Jurkat, Clone E6-1 (cell line): ENCODE results near the gene GRAMD2A.
A peak's percentile ranks its signal among the peaks of the same experiment; 100 is the strongest.

Experiments used
- DNase-seq: peaks from one replicate; pipeline ENCODE4 v3.0.0-alpha.2; 2011; ENCODE audit warnings: low read depth, low spot score
- H3K4me3 ChIP-seq: 2 replicates; pipeline ENCODE4 v1.5.1; 2011; ENCODE audit warnings: mild to moderate bottlenecking, low read length, control low read depth, moderate library complexity

Gene GRAMD2A

DNA sequence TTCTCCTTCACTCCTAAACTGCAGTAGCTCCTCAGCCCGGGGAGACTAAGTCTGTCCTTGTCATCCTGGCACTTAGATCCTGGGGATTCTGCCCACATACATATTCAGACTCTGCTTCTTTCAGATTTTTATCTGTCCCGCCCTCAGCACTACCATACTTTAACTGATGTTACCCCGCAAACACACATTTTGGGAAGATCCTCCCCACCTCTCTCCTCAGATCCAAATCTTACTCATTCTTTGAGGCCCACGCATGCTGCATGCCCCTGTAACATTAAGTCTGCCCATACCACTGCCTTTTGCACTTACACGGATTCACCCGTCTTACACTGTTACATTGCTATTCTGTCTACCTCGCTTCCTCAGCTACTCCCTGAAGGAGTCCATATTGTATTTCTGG lies 43.3 kb downstream of the GRAMD2A start:
- H3K4me3 ChIP-seq: no peak overlapping the region
- no peak for DNase-seq

GRCh38 chr15:72153269-72154000 lies 44.2 kb downstream of the GRAMD2A start:
- no peak overlapping the region for H3K4me3 ChIP-seq
- DNase-seq: no peak

DNA sequence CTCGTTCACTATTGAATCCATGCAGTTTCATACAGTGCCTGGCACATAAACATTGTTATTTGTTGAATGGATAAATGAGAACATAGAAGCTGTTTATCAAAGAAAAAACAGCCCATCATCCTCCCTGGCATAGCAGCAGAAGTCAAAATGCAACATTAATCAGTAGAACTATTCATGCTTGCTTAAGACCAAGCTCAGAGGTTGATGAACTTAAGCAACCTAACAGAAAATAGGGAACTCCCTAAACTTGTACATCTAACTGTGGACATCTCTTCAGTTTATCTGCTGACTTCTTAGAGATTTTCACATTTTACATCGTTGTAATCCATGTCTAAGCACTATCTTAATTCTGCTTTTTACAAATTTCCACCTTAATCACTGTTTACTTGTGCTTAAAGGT lies 50.2 kb downstream of the GRAMD2A start:
- no peak overlapping the region for H3K4me3 ChIP-seq
- DNase-seq: no peak

GRCh38 chr15:72146934-72147333 lies 50.7 kb downstream of the GRAMD2A start:
- no peak overlapping the region for H3K4me3 ChIP-seq
- DNase-seq: no peak

GRCh38 chr15:72146221-72146620 lies 51.4 kb downstream of the GRAMD2A start:
- no peak for DNase-seq
- no peak overlapping the region for H3K4me3 ChIP-seq

DNA sequence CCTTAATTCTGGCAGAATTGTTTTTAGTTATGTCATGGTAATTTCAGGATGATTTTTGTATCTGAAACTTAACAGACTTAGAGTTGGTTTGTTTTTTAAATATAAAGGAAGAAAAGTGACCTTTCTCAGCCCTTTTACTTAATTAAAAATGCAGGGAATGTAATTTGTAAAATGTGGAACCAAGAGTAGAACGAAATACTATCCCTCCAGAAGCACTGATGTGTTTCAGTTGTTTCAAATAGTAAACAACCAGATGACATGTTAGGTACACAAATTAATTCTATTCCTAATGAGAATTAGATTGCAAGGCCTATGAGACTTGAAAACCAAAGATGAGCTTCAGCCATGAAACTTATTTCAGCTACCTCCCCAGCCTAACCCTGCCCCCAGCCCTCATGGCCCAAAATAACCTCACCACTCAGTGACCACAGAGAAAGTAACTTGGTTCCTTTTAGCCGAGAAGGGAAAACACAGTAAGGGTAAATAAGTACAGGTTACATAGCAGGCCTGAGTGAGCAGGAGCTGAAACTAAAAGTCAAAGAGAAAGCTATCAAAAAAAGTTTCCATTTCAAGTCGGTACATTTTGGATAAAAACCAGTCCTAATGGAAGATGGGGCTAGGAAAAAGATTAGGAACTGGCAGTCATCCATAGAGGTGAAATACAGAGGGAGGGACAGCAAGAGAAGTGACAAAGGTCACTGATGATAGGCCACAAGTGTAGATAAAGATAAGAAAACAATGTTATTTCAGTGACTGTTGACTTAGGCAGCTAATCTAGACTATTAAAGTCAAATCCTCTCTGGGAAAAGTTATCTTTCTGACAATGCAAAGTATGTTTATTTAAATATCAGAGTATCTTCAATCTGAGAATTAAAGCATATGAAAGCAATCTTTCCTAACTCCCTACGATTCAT lies 56.2 kb downstream of the GRAMD2A start:
- no peak overlapping the region for H3K4me3 ChIP-seq
- DNase-seq: no peak

- no peak for DNase-seq
- no peak overlapping the region for H3K4me3 ChIP-seq
These were observed 57.5 kb downstream of the GRAMD2A start for GRCh38 chr15:72140088-72140487.

DNA sequence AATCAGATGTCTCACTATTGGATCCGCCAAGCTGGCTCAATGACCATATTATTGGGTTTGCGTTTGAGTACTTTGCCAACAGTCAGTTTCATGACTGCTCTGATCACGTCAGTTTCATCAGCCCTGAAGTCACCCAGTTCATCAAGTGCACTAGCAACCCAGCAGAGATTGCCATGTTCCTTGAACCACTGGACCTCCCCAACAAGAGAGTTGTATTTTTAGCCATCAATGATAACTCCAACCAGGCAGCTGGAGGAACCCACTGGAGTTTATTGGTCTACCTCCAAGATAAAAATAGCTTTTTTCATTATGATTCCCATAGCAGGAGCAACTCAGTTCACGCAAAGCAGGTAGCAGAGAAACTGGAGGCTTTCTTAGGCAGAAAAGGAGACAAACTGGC lies 57.9 kb downstream of the GRAMD2A start:
- no peak for DNase-seq
- no peak overlapping the region for H3K4me3 ChIP-seq

DNA sequence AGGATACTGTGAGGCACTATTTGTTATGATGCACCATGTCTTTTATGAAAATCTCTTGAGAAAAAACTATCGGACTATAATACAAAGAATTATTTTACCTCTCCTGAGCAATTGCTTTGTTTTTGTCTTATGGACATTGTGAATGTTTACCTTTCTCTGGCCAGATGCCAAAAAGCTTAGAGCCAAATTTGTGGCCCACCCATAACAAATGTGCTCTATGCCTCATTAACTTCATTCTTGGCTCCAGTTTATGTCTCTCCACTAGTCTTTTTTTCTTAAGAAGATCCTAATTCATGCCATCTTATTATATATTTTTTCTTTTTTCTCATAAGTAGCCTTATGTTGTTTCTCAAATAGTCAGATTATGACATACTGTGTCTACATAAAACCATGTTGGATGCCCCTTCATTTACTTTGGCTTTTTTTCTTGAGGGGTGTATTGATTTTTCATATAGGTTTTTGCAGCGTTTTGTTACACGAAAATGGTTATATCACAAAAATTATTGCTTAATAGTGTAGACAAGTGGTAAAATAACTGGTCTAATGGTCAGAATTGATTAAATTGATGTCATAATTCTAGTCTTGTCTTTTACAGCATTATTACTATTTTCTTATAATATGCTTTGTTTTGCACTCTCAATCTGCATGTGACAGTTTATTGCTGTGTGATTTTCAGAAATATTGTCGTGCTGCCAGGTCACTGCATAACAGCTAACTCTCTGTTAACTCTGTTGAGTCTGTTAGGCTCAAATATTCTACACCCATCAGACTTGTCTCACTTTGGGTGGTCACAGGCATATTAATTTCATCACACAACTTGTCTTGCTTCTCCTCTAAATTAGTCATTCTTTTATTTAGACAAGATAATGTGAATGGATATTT lies 61.2 kb downstream of the GRAMD2A start:
- DNase-seq: no peak
- H3K4me3 ChIP-seq: no peak overlapping the region

GRCh38 chr15:72135719-72136118 lies 61.9 kb downstream of the GRAMD2A start:
- no peak overlapping the region for H3K4me3 ChIP-seq
- DNase-seq: no peak

DNA sequence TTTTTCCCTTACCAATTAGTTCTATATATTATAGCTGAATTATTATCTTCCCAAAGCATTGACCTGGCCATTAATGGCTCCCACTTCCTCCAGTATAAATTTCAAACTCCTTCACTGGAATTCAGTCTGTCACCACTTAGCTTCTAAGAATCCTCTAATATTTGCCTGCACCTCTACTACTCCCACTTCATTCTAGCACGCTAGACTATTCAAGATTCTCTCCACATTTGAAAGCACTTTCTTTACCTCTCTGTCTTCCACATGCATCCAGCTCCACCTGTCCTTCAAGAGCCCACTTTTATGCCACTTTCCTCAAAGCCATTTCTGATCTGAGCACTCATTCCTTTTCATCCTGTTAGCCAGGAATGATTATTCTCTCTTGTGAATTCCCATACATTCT lies 64.4 kb downstream of the GRAMD2A start:
- no peak overlapping the region for H3K4me3 ChIP-seq
- DNase-seq: no peak

- DNase-seq: no peak
- H3K4me3 ChIP-seq: no peak overlapping the region
These were observed 65.7 kb downstream of the GRAMD2A start for GRCh38 chr15:72131922-72132321.

GRCh38 chr15:72130272-72130671 lies 67.3 kb downstream of the GRAMD2A start:
- no peak overlapping the region for H3K4me3 ChIP-seq
- DNase-seq: no peak

DNA sequence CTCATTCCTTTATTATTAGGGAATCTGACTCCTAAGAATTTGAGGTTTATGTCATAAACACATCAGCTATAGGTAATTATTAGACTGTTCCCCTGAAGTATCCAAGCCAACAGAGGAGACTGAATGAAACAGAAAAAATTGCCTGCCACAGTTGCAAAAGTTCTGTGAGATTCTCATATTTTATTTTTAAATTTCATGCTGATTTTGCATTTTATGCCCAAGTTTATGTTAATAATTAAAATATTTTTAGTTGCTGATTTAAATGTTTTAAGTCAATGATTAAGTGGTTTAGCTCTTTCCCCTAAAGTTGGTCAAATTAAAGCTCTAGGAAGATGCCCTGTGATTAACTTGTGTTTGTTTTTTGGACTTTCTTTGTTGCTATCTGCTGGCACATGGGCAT lies 69.2 kb downstream of the GRAMD2A start:
- no peak for DNase-seq
- no peak overlapping the region for H3K4me3 ChIP-seq

DNA sequence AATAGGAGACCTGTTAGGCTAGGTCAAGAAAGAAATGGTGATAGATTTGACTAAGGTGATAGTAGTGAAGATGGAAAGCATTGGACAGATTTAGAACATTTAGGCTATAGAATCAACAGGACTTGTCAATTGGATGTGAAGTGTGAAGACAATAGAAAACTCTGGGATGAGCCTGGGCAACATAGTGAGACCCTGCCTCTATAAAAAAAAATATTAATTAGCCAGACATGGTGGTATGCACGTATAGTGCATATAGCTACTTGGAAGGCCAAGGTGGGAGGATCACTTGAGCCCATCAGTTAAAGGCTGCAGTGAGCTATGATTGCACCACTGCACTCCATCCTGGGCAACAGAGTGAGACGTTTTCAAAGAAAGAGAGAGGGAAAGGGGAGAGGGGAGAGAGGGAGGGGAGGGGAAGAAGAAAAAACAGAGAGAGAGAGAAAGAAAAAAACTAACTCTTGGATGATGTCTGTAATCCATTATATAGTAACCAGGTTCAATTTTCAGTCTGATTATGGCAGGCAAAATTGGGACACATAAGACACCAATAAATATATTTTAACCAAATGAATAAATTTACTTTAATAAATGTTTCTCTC lies 69.8 kb downstream of the GRAMD2A start:
- DNase-seq: no peak
- H3K4me3 ChIP-seq: no peak overlapping the region

DNA sequence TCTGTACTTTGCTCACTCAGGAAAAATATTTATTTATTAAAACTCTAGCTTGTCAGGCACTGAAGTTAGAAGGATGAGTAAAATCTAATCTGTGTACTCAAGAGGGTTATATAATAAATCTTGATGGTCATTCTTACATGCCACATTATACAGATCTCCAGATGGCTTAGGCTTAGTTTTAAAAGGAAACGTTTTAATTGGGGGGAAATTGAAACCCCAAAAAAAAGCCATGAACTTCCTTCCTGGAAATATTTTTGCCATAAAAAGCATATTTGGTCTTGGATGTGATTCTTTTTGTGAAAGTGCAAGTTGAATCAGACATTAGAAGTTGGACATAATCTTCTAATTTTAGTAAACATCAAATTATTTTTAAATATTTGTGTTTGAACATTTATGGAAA lies 73.4 kb downstream of the GRAMD2A start:
- no peak overlapping the region for H3K4me3 ChIP-seq
- no peak for DNase-seq

- DNase-seq: peak; percentile 98
- peak within 1 kb of the TSS; percentile 79 for H3K4me3 ChIP-seq
These were observed 79.3 kb downstream of the GRAMD2A start, which contains the start of the genes MYO9A and SENP8 for GRCh38 chr15:72118017-72118978. Gene MYO9A (minus strand): TSS chr15:72118150. CDS start chr15:72046563, 71,587 bp downstream. Gene SENP8 (plus strand): TSS chr15:72118403. CDS start chr15:72139624, 21,221 bp downstream.

DNA sequence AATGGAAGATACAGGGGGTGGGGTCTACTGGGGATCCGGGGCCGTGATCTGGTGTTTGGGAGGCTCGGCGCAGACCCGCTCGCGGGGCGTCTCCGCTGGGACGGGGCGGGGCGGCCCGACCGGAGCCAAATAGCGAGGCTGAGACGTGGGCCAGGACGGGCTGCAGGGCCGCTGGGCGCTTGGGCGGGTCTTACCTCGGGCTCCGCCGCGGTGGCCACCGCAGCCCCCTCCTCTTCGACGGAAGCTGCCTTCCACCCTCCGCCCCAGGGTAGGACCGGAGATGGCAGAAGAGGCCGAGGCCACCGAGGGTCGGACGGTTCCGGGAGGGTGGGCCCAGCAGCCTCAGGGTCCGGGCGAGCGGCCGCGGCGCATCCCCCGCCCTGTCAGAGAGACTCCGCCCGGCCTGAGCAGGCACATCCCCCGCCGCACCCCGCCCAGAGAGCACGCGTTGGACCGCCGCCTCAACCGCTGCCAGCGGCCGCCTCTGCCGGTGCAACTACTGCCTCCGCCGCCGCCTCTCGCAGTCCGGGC lies 80.0 kb downstream of the GRAMD2A start:
- no peak for DNase-seq

More for the DNA sequence above, 80.0 kb downstream of the GRAMD2A start:
- peak overlapping the region; percentile 78 for H3K4me3 ChIP-seq
